M059J (cell line): Measurements from ENCODE around the gene SIRT2. TPM values are rescaled to one million over a fixed set of nuclear protein-coding genes. Genes with fewer than 3 reads are reported as not detected.

Experiments used
- DNase-seq: peaks from one replicate; pipeline ENCODE4 v3.0.0-alpha.2; 2012; ENCODE audit warnings: low read depth
- total RNA-seq: library from RNA; depleted of rRNA; stranded (reverse); fragments of >200 nt; shearing (Covaris generic); gene quantifications from 2 replicates; pipeline ENCODE4 v1.2.3, GENCODE V29; 2014

SIRT2 gene
- total RNA-seq, 1 experiment from 2014 or later = 63.3 TPM

DNA sequence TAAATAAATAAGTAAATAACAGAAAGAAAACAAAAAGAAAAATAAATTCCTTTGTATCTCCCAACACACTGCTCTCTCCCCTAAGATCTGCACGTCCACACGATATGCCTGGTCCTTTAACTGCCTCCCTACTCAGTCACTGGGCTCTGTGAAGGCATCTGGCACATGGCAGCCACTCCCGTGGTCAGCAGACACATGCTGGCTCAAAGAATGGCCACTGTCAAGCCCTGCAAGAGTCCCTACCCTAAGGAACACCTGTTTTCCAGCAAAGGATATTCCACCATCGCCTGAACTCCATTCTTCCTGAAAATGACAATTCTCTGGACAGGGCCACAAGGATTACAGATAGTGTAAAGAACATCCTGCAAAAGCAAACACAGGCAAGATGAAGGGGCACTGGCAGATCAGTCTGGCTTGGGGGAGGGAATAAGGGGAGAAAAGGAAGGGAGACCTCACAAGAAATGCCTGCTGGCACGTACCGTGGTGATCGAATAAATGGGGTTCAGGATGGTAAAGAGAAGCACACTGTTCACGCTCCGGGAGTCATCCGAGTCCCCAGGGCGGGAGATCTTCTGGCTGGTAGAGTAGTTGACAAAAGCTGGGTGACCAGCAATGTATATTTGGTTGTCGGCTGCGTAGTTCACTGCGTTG lies 53.9 kb downstream of the SIRT2 start:
- no peak for DNase-seq

DNA sequence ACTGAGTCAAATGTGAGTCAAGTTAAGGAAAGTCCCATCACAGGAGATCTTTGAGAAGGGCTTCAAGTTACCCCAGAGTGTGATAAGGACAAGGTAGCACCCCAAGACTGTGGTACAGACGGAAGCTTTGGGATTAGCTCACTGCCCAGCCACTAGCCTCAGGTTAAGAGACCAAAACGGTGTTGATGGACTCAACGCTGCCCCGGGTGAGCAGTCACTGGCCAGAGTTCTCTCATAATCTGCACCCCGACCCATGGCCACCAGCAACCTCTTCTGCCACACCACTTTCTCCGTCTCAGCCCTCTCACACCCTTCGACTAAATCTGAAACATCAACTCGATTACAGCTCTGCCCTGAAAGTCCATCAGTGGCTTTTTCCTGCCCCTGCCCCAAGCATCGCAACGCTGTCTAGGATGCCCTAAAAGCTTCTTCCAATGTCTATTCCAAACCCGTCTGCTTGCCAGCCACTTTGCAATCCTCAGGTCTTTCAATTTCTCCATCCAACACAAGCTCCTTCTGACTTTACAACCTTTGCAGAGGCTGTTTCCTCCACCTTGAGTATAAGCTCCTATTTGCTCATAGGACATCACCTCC lies 55.2 kb downstream of the SIRT2 start:
- DNase-seq = no peak

DNA sequence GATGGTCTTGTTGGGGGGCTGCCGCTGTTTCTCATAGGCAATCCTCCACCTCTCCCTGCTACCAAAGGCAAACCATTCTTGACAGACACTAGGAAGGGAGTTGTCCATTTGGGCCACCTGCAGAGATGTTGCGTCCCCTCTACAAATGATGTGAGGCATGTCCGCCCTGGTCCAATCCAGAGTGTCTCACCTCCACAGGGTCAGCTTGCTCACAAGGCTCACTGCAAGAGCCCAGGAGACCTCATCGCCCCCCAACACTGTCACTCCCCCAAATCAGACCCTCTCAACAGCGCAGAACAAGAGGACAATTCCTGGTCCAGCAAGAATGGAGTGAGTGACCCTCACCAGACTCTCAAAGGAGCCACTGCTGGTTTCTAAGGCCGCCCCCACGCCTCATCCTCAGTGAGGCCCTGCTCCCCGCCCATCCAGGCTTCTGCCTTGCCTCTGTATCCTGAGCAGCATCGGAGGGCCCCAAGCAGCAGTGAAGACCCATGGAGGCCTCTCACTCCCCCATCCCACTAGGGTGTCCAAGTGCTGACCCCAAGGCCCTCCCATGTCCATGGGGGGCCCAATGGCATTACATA lies 56.2 kb downstream of the SIRT2 start:
- DNase-seq = no peak

DNA sequence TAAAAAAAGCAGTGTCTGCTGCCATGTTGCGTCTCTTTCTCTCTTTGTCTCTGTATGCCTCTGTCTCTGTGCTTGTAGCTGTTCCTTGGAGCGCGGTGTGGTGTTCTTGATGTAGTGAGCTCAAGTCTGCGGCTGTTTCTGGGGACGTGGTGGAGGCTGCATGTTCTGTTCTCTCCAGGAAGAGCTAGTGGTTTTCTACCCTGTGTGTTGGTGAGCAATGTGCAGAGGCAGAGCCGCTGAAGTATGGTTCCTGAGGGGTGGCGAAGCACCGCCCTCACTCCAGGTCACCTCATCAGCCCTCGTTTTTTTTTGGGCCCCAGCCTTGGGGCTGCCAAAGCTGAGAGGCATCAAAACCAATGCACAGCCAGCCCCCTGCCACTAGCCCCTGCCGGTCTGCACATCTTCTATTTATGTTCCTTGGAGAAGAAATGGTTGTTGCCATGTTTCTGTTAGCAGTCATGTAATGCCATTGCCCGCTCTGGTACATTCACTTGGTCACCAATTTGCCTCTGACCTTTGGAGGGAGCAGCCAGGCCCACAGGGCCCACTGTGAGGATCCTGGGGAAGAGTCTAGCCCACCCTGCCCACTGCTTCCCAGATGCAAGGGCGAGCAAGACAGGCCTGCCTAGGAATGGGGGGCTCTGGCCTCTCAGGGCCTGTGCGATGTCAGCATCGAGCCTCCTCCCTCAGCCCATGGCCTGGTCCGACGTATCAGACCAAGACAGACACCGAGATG lies 56.8 kb downstream of the SIRT2 start:
- no peak for DNase-seq

DNA sequence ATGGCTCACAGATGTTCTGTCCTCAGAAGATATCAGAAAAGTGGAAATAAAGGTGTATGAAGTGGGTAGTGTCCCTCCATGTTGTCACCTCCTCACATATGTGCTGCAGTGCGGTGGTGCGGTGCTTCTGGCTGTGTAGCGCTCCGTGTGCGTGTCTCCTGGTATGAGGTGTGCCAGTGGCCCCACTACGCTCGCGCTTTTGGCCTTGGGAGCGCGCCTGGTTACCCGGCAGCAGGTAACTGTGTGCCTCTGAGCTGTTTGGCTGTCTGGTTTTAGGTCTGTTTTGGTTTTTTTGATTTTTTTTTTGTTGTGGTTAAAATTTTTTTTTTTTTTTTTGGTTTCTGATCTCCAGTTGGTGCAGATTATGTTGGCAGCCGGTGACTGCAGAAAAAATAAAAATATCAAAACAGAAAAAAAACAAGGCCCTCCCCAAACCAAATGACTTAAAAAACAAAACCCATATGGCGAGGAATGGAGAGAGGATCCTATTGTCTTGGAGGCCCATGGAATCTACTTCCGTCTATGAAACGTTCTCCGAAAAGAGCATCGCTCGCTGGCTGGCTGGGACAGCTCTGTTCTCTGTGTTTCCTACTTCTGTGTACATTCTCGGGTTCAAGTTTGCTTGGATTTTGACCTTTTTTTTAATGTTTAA lies 57.5 kb downstream of the SIRT2 start:
- no peak for DNase-seq

DNA sequence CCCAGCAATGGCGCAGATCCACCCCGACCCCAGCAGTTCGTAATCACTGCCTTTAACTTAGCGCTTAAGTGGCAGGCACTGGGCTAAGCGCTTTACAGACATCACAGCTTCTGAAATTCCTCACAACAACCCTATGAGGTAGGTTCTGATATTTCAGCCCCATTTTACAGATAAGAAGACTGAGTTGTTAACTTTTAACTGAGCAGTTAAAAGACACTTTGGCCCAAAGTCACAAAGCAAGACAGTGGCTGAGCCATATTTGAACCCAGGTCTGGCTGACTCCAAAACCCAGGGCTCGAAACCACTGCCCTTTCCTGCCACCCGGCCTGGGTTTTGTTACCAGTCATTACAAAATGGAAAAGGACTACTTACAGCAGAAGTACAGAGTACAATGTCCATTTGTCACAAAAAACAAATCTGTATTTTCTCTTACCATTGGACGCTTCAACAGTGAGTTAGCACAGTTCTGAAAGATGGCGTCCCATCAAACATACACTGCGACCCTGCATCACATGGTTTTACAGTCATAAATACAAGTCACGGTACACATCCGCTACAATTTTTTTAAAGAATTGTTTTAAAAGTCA lies 58.1 kb downstream of the SIRT2 start:
- DNase-seq = no peak

DNA sequence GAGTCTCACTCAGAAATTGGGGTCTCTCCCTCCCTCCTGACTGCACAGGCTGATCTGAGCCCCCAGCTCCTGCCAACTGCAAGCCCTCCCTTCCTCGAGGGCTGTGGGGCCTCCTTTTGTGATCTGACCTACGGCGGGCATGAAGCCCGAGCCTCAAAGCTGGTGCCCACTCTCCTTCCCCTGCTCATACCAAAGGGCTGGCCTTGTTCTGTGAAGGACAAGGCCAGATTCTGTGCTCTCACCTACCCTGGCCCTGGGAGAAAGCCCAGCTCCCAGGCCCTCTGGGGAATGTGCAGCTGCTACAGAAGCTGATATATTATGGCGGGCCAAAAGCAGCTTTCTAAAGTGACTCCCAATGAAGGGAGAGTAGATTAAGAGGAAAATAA lies 58.8 kb downstream of the SIRT2 start:
- no peak for DNase-seq

DNA sequence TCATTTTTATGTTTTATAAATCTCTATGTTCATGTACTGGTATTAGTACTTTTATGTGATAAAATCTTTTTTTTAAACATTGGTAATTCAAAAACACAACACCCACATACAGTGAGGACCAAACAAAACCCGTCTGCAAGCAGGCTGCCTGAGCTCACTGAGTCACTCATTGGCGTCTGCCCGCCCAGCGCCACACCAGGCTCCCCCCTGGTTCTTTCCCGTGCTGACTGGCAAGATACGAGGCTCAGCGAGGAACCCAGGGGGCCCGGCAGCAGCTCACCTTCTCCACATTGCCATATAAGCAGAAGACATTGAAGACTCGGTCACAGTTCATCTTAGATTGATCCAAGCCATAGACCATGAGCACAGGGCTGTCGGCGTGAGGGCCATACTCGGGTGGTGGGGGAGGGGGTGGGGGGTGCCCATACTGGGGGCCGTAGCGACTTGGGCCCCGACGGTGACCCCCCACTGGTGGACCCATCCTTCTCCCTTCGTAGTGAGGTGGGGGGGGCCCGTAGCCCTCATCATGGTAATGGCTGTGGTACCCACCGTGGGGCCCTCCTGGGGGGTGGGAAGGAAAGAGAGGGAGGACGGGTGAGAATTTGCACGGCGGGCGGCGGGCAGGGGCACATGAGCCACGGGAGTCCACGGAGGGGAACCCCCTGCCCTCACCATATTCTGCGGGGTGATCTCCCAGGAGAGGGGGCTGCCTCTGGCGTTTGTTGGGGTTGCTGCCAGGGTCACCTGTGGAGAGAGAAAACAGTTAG lies 59.4 kb downstream of the SIRT2 start:
- DNase-seq = peak; percentile 58

DNA sequence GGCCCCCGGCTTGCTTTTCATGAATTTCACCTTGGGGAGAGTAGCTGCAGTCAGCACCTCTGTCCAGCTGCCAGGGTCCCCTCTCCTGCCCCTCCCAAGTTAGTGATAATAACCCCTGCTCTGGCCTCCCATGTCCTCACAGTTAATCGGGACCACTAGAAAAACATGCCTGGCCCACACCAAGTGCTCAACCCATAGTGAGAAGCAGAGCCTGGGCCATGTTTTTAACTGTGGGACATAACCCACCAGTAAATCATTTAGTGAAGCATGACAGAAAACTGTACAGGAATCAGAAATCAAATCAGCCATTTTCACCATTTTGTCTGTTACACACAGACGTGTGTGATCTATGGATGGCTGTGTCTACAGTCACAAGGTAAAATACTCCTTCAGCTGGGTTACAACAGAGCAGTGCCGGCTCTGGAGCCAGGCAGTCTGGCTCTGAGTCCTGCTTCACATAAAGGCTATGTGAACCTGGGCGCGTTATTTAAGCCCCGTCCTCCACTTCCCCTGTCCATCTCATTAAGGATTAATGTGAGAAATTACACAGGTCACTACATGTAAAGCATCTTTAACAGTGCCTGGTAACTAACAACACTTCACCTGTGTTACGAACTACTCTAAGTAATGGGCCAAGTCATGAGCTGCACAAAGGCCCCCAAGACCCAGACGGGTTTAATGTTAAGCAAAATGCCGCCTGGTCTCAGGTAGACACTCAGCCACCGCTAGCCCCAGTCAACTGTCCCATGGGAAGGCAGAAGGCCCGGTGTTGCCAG lies 60.2 kb downstream of the SIRT2 start:
- DNase-seq = no peak

DNA sequence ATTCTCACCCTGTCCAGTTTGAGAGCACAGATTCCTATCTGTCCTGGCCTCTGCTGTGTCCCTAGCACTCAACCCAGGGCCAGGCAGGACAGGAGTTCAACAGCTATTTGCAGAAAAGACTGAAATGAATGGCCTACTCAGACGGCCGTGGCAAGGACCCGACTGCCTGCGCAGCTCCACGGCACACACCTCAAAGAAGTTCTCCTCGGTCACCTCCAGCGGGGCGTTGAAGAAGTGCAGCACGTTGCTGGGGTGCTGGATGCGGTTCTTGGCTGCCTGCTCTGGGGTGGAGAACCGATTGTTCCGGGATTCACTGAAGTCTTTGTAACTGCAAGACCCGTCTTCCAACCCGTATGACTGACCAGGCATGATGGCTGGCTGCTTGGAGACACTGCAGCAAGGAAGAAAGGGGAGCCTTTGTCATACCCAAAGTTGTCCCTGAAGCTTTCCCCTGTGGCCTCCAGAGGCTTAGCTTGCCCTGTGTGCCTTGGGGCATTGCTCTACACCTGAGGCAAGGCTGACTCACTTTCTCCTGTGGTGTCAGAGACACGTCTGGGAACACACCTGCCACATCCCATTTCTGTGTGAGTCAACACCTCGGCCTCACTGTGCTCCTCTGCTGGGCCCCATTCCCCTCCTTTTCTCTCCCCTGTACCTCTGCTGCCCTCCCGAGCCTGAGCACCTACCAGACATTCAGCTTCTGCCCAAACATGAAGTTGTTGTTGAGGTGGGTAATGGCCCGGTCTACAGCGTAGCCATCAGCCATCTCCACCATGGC lies 61.0 kb downstream of the SIRT2 start:
- peak; percentile 90 for DNase-seq

DNA sequence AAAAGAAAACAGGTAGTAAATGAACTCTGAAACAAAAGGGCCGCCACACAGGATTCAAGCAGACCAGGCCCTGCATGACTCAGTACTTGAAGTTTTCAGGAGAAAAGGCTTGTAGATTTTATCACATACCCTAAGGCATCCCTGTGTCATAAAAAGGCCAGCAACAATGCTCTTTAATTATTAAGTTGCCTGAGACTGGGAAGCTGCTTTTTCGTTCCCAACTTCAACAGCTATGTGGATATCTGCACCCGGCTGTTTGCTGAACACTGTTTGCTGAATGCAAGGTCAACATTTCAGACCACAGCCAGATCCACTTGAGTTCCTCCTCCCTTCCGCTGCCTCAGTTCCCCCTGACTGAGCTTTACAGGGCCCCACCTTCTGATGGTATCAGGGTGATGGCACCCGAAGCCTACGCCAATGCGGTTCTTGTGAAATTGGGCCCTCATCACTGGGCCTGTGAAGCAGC lies 61.7 kb downstream of the SIRT2 start:
- peak; percentile 97 for DNase-seq

DNA sequence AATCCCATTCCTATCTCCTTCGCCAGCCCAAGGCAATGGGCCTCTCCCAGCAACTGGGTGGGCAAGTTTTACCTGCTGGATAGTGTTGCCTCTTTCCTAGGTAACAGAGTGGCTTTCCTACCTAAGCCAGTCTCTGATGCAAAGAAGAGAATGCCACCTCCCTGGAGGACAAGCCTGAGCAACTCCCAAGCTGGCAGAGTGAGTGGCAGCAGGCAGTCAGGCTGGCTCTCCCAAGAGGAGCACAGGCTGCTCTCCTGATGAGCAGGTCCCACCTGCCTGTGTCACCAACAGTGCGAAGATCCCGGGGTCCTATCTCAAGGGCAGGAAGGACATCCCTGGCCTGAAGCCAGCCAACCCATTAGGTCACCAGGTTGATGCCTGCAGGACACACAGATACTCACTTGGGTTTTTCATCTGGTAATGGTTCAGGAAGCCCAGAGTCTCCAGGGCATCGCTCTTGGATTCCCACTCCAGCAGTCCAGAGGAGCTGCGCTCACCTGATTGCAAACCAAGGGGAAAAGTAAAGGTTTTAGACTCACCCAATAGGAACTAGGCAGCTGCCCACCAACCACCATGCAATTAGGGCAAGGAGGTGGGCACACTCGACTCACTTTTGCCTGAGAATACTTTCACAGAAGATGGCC lies 62.3 kb downstream of the SIRT2 start:
- no peak for DNase-seq

DNA sequence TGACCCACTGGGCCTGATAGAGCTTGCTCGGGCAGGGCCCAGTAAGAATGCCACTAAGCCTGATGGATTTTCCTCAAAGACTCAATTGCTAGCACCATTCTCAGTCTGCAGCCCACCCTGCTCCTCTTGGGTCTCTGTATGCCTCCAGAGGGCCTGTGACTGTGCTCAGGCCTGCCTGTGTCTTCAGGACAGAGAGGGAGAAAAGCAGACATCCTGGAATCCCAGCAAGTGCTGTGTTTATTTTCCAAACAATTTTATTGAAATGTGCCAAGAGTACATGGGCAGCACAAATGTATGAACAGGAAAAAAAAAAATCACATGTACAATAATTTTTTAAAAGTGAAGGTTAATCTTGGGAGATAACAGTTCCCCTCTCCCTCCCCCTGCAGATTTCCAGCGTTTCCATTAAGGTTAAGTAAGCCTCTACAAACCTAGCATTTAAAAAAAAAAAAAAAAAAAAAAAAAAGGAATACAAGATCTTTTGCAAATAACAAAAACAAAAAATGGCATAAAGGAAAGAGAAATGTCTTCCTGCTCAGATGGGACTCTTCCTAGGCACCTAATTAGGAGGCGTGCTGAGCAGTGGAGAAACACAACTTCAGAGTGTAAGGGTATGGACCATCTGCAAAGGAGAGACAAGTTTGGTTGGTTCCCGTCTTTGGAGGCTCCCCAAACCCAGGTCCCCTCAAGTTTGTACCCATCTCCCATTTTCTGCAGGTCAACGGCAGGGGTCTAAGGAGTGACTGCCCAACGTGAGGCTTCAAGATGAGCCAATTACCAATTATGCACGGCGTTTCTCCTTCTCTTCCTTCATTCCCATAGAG lies 63.0 kb downstream of the SIRT2 start:
- no peak for DNase-seq

DNA sequence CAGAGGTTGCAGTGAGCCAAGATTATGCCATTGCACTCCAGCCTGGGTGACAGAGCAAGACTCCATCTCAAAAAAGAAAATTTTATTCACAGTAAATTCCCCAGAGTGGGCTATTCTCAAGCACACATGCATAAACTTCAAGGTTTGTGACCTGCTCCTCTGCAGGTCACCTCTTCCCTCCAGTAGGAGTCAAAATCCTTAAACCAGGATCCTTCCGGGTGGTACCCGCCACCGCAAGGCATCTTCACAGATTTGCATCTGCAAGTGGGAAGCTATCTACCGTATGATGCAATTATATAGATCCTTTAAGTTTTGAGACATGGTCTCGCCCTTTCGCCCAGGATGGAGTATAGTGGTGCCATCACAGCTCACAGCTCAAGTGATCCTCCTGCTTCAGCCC lies 64.8 kb downstream of the SIRT2 start:
- no peak for DNase-seq

DNA sequence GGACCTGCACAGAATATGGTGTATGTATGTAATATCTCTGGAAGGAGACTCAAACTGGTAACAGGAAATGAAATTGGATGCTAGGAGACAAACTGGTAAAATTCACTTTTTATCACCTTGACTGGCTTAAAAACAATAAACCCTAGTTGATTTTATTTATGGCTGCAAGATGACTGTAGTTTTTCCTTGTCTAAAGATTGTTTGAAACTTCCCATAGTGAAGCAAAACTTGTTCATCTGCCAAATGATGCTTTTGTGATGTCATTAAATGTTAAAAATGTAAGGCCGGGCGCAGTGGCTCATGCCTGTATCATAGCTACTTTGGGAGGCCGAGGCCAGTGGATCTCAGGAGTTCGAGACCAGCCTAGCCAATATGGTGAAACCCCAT lies 65.3 kb downstream of the SIRT2 start:
- no peak for DNase-seq

DNA sequence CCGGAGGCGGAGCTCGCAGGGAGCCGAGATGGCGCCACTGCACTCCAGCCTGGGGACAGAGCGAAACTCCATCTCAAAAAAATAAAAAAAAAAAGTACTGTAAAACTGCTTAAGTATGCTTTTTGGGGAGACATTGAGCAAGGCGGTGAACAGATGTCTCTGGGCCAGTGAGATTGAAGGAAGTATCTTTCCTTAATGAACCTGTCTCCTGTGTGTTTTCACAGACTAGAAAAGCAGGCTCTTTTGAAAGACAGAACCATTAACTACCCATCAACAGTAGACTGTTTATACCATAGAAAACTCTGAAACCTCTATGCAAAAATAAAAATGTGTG lies 66.4 kb downstream of the SIRT2 start:
- DNase-seq = no peak

DNA sequence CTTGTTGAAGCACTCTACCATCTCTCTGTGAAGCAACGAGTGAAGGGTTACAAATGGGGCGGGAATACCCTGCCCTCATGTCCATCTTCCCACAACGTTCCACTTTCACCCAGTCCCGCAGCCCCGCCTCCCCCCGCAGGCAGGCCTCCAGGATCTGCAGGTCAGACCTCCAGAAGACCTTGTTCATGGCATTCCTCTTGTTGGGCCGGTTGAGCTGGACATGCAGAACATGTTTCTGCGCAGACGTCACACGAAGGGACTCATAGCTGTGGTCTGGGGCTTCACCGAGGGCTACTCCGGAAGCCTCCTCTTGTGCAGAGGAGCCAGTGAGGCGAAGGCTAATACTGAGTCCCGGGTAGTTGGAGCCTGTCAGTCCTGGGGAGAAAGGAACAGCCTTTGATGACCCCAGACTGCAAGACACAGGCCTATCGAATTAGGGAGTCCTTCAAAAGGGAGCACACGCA lies 68.2 kb downstream of the SIRT2 start:
- DNase-seq = peak; percentile 99
